Endothelial cell of umbilical vein (primary cell): ENCODE results near the gene OTOP2. TPM values are rescaled to one million over a fixed set of nuclear protein-coding genes. Genes with fewer than 3 reads are reported as not detected.

Experiments used
- BruUV-seq: library from RNA; stranded (reverse); fragments of 400-500 nt; replicated peaks from 2 replicates; lab custom pipeline; 2021; lab: Mats Ljungman, UMichigan
- CTCF ChIA-PET: fragments of 300-600, 350-600 bp; sonication (Branson Sonifier 250); formaldehyde crosslinking; loops from one replicate; lab custom pipeline; 2021; ENCODE audit warnings: antibody characterized with exemption, inconsistent platforms; lab: Charles Lee
- POLR2A ChIA-PET: fragments of 300-600, 350-600 bp; sonication (Branson Sonifier 250); formaldehyde crosslinking; loops from one replicate; lab custom pipeline; 2021; ENCODE audit warnings: antibody characterized with exemption, inconsistent platforms; lab: Charles Lee
- DNase-seq: peaks from one replicate; pipeline ENCODE4 v3.0.0-alpha.2; 2011; ENCODE audit warnings: low read depth, low spot score
- FAIRE-seq: peaks from 2 replicates; lab custom pipeline; 2011; peaks lifted over from hg19 to GRCh38; lab: Jason Lieb, UNC
- H2AFZ ChIP-seq: 2 replicates; pipeline ENCODE4 v1.6.0; 2012; ENCODE audit warnings: low read depth, low read length, control low read depth, inconsistent platforms
- H3K27ac ChIP-seq: 2 replicates; pipeline ENCODE4 v1.5.1; 2011; ENCODE audit warnings: low read depth, mild to moderate bottlenecking, control low read depth, low read length, moderate library complexity; ENCODE audit not compliant: insufficient read depth
- H3K27me3 ChIP-seq, 2 experiments: 2 replicates each; pipeline versions ENCODE4 v1.6.0 to v1.6.1; 2011; ENCODE audit warnings: low read length in 2 of 2, mixed read lengths in 1 of 2; ENCODE audit not compliant: control insufficient read depth in 2 of 2, insufficient read depth in 2 of 2
- H3K36me3 ChIP-seq, 2 experiments: 2 replicates in 1 of 2; 3 replicates in 1 of 2; pipeline ENCODE4 v1.5.1; 2011; ENCODE audit warnings: low read length in 2 of 2, mild to moderate bottlenecking in 1 of 2, moderate library complexity in 1 of 2; ENCODE audit not compliant: control insufficient read depth in 2 of 2, insufficient read depth in 2 of 2; ENCODE audit errors: extremely low read depth in 1 of 2
- H3K4me1 ChIP-seq: 3 replicates; pipeline ENCODE4 v1.5.1; 2011; ENCODE audit warnings: mild to moderate bottlenecking, low read length; ENCODE audit not compliant: control insufficient read depth, insufficient read depth; ENCODE audit errors: extremely low read depth
- H3K4me2 ChIP-seq: 2 replicates; pipeline ENCODE4 v1.6.1; 2011; ENCODE audit warnings: low read length, control low read depth, mixed read lengths; ENCODE audit not compliant: insufficient read depth
- H3K4me3 ChIP-seq, 3 experiments: fragments of 200-600 bp in 1 of 3; sonication (generic), shearing (Covaris generic) in 1 of 3; replicated peaks in 1 of 3; 2 replicates each; pipeline ENCODE4 v1.5.1; 2011 to 2016; ENCODE audit warnings: control low read depth in 3 of 3, low read length in 3 of 3, mild to moderate bottlenecking in 2 of 3, inconsistent platforms in 1 of 3, low read depth in 1 of 3, moderate library complexity in 1 of 3; ENCODE audit not compliant: insufficient read depth in 1 of 3
- H3K79me2 ChIP-seq: 2 replicates; pipeline ENCODE4 v1.6.0; 2012; ENCODE audit warnings: low read length, inconsistent platforms; ENCODE audit not compliant: control insufficient read depth, insufficient read depth
- H3K9ac ChIP-seq: replicated peaks from 2 replicates; pipeline ENCODE3; 2011; ENCODE audit warnings: low read length, control low read depth; ENCODE audit not compliant: insufficient read depth; ENCODE audit errors: extremely low read depth
- H3K9me1 ChIP-seq: replicated peaks from 3 replicates; pipeline ENCODE4 v1.6.0; 2011; ENCODE audit warnings: mild to moderate bottlenecking, low read length; ENCODE audit not compliant: control insufficient read depth, insufficient read depth; ENCODE audit errors: extremely low read depth
- H3K9me3 ChIP-seq: replicated peaks from 2 replicates; pipeline ENCODE4 v1.5.1; 2012; ENCODE audit warnings: low read length, inconsistent platforms; ENCODE audit not compliant: control insufficient read depth, insufficient read depth
- H4K20me1 ChIP-seq: replicated peaks from 2 replicates; pipeline ENCODE3; 2011; ENCODE audit warnings: mild to moderate bottlenecking, low read length; ENCODE audit not compliant: control insufficient read depth, insufficient read depth; ENCODE audit errors: extremely low read depth
- EZH2 ChIP-seq: IDR thresholded peaks from 2 replicates; pipeline ENCODE4 v1.6.1; 2012; ENCODE audit warnings: borderline replicate concordance, low read depth, mild to moderate bottlenecking, moderate library complexity, low read length, inconsistent platforms; ENCODE audit not compliant: severe bottlenecking
- FOS ChIP-seq: IDR thresholded peaks from 2 replicates; pipeline ENCODE4 v1.6.1; 2011; ENCODE audit warnings: mild to moderate bottlenecking, low read length, moderate library complexity, borderline replicate concordance; ENCODE audit not compliant: insufficient read depth
- GATA2 ChIP-seq: IDR thresholded peaks from 2 replicates; pipeline ENCODE4 v1.7.0; 2011; ENCODE audit warnings: low read depth, mild to moderate bottlenecking, moderate library complexity, mixed read lengths, low read length; ENCODE audit not compliant: insufficient read length, insufficient read depth
- JUN ChIP-seq: IDR thresholded peaks from 2 replicates; pipeline ENCODE4 v1.6.1; 2011; ENCODE audit warnings: borderline replicate concordance, low read depth; ENCODE audit not compliant: insufficient read length, insufficient read depth
- MAX ChIP-seq: IDR thresholded peaks from 2 replicates; pipeline ENCODE4 v1.6.1; 2011; ENCODE audit not compliant: insufficient read depth, insufficient read length
- POLR2AphosphoS5 ChIP-seq: IDR thresholded peaks from 2 replicates; pipeline ENCODE4 v1.6.1; 2012; ENCODE audit warnings: low read depth, mild to moderate bottlenecking, control low read depth, low read length, moderate library complexity; ENCODE audit not compliant: insufficient read depth
- dilution Hi-C: fragments of 300-500 bp; cut with MboI; formaldehyde crosslinking; loops from one replicate; pipeline ENCODE4 v1.15.0; 2019; ENCODE audit warnings: low sequenced_read_pairs; ENCODE audit not compliant: extremely low pct_ligation_motif_present
- intact Hi-C: fragments of 100-400 bp; cut with micrococcal nuclease; formaldehyde crosslinking; loops from one replicate; pipeline ENCODE4 v1.10.0; 2022
- polyA plus RNA-seq, 4 experiments: library from polyadenylated mRNA; depleted of rRNA in 3 of 4; stranded (reverse) in 3 of 4; unstranded in 1 of 4; fragments of >200 nt; gene quantifications; 2 replicates each; pipeline versions ENCODE4 v1.2.1 to v1.2.3, GENCODE V29; 2011 to 2012; ENCODE audit warnings: missing spikeins in 1 of 4
- total RNA-seq: library from RNA; stranded (reverse); gene quantifications from 2 replicates; pipeline ENCODE4 v1.2.3, GENCODE V29; 2021

The OTOP2 gene
- total and polyA plus RNA-seq, 2 donors (not counting 3 experiments of a cell fraction or from before 2014, with no cell fraction given) = not detected

GRCh38 chr17:74922694-74923537, 1.2 kb upstream of the OTOP2 start, which contains the start of gene USH1G:
USH1G (minus strand) TSS chr17:74923255; CDS start chr17:74923073, 182 bp downstream.
- no peak within 1 kb of the TSS for H3K4me3 ChIP-seq
- H3K9ac ChIP-seq = no peak within 1 kb of the TSS
- intact Hi-C loops (loop anchor here (1.0 to 5.0 kb wide), 2 partner anchors 35 to 279 kb away; no protein-coding TSS in a partner anchor), dilution Hi-C loops (no loop called here)
- ChIA-PET POLR2A (no interaction called here), CTCF (interaction anchor here (1.0 to 2.8 kb wide), 4 partner anchors 10 to 41 kb away, joined by 3 to 17 read pairs (median 6); no protein-coding TSS in a partner anchor)
- no peak for DNase-seq
- no peaks in the 10 kb centered on the region for H3K9me1 ChIP-seq
- peak within 1 kb of the TSS; percentile 13 for H3K4me2 ChIP-seq
- no peaks in the 10 kb centered on the region for H3K79me2 ChIP-seq
- no peaks in the 10 kb centered on the region for H3K9me3 ChIP-seq
- H4K20me1 ChIP-seq = no peaks in the 10 kb centered on the region
- FAIRE-seq = no peak
- TF ChIP-seq JUN = no peak
- no peak for TF ChIP-seq MAX
- TF ChIP-seq POLR2AphosphoS5 = no peak
- peak; percentile 77 for TF ChIP-seq EZH2
- no peak for TF ChIP-seq FOS
- TF ChIP-seq GATA2 = no peak
- H3K4me1 ChIP-seq = peaks cover 4% of the 10 kb centered on the region
- H3K27ac ChIP-seq = no peak within 1 kb of the TSS
- no TSS peak for BruUV-seq
- no peaks in the 10 kb centered on the region for H3K36me3 ChIP-seq
- H3K27me3 ChIP-seq = peaks cover 42 to 45% of the 10 kb centered on the region in 2 experiments
- H2AFZ ChIP-seq = peak within 1 kb of the TSS; percentile 23
